ENCODE results near the gene C10orf143. TPM values are rescaled to one million over a fixed set of nuclear protein-coding genes. Genes with fewer than 3 reads are reported as not detected.

Gene C10orf143
- total RNA-seq, 2 donors from 2014 or later: 1.5 to 1.9 TPM

DNA sequence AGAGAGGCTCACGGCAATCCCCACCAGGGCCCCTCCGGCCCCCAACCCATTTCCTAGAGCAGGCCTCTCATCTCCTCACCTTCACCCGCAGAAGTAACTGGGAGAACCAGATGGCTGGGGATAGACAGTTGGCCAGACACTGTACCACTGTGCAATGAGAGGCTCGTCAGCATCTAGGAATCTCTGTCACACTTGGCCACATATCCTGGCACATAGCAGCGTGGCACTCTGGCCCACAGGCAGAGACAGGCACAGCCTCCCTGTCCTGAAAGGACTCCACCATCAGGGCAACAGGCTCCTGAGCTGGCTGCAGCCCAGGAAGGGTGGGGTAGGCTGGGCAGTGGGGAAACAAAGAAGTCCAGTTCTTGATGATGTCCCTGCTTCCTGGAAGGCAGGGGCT is 45.8 kb downstream of the C10orf143 start:
- Histone ChIP-seq H3K27me3 (ENCODE audit: control insufficient read depth, insufficient read depth, low read length, poor library complexity, severe bottlenecking) (no peaks in the 10 kb centered on the region), H3K9me3 (ENCODE audit: control insufficient read depth, low read length) (no peaks in the 10 kb centered on the region), H3K9ac (ENCODE audit: extremely low read depth, low read length, poor library complexity, severe bottlenecking) (no peak overlapping the region), H3K4me3 (ENCODE audit: low read length) (no peak overlapping the region), H3K36me3 (ENCODE audit: control insufficient read depth, insufficient read depth, low read length) (no peaks in the 10 kb centered on the region), H3K27ac (ENCODE audit: low read depth, low read length) (no peak overlapping the region), H3K4me1 (ENCODE audit: control insufficient read depth, insufficient read depth, low read length) (no peaks in the 10 kb centered on the region)
- Mint-ChIP-seq H3K4me1 (no peaks in the 10 kb centered on the region), H3K4me3 (no peak overlapping the region), H3K36me3 (ENCODE audit: low read depth) (no peaks in the 10 kb centered on the region), H3K27ac (no peak overlapping the region), H3K9me3 (no peaks in the 10 kb centered on the region), H3K27me3 (ENCODE audit: insufficient read depth) (peaks cover 10% of the 10 kb centered on the region)
- WGBS, 2 experiments (ENCODE audit: insufficient coverage in 1 of 2, insufficient read length in 1 of 2): 80 to 96% methylated on average over 1 to 5 of the region's 5 CpGs
- TF ChIP-seq, protein P1, sequence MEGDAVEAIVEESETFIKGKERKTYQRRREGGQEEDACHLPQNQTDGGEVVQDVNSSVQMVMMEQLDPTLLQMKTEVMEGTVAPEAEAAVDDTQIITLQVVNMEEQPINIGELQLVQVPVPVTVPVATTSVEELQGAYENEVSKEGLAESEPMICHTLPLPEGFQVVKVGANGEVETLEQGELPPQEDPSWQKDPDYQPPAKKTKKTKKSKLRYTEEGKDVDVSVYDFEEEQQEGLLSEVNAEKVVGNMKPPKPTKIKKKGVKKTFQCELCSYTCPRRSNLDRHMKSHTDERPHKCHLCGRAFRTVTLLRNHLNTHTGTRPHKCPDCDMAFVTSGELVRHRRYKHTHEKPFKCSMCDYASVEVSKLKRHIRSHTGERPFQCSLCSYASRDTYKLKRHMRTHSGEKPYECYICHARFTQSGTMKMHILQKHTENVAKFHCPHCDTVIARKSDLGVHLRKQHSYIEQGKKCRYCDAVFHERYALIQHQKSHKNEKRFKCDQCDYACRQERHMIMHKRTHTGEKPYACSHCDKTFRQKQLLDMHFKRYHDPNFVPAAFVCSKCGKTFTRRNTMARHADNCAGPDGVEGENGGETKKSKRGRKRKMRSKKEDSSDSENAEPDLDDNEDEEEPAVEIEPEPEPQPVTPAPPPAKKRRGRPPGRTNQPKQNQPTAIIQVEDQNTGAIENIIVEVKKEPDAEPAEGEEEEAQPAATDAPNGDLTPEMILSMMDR (conservative IDR thresholded peaks at IDR 0.05): no peak
- no peak for DNase-seq

DNA sequence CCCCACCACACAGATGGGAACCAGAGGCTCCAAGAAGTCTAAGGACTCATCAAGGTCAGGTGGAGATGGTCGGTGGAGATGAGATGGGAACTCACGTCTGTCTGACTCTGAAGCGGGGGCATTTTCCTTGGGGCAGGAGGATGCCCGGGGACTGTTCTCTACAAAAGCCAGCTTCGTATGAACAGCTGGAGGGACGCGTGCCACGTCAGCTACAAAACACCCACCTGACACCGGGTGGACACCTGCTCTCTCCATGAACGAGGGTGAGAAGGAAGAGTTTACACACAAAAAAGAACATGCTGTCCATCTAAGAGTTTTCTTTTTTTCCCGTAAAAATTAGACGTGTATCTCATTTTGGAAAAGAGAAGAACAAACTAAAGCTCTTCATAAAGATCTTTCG is 47.7 kb downstream of the C10orf143 start:
- TF ChIP-seq, protein P1 (conservative IDR thresholded peaks at IDR 0.05): no peak
- Mint-ChIP-seq H3K4me3 (no peak overlapping the region), H3K27me3 (ENCODE audit: insufficient read depth) (no peaks in the 10 kb centered on the region), H3K4me1 (no peaks in the 10 kb centered on the region), H3K27ac (no peak overlapping the region), H3K36me3 (ENCODE audit: low read depth) (no peaks in the 10 kb centered on the region), H3K9me3 (no peaks in the 10 kb centered on the region)
- no peak overlapping the region for H3K9ac ChIP-seq (ENCODE audit: extremely low read depth, low read length, poor library complexity, severe bottlenecking)
- H3K9me3 ChIP-seq (ENCODE audit: control insufficient read depth, low read length): no peaks in the 10 kb centered on the region
- H3K27me3 ChIP-seq (ENCODE audit: control insufficient read depth, insufficient read depth, low read length, poor library complexity, severe bottlenecking): no peaks in the 10 kb centered on the region
- no peak for DNase-seq
- H3K4me1 ChIP-seq (ENCODE audit: control insufficient read depth, insufficient read depth, low read length): no peaks in the 10 kb centered on the region
- 98% methylated on average over 9 to 13 of the region's 13 CpGs for WGBS, 2 experiments (ENCODE audit: insufficient coverage in 1 of 2, insufficient read length in 1 of 2)
- no peak overlapping the region for H3K27ac ChIP-seq (ENCODE audit: low read depth, low read length)
- H3K36me3 ChIP-seq (ENCODE audit: control insufficient read depth, insufficient read depth, low read length): no peaks in the 10 kb centered on the region
- no peak overlapping the region for H3K4me3 ChIP-seq (ENCODE audit: low read length)

DNA sequence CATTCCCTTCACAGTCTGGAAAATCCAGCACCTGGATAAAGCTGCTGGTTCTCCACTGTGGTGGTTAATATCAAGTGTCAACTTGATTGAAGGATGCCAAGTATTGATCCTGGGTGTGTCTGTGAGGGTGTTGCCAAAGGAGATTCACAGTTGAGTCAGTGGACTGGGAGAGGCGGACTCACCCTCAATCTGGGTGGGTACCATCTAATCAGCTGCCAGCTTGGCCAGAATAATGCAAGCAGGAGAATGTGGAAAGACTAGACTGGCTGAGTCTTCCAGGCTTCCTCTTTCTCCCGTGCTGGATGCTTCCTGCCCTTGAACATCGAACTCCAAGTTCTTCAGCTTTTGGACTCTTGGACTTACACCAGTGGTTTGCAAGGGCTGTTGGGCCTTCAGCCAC is 48.4 kb downstream of the C10orf143 start:
- no peak overlapping the region for H3K9ac ChIP-seq (ENCODE audit: extremely low read depth, low read length, poor library complexity, severe bottlenecking)
- H3K9me3 ChIP-seq (ENCODE audit: control insufficient read depth, low read length): no peaks in the 10 kb centered on the region
- H3K27me3 Mint-ChIP-seq (ENCODE audit: insufficient read depth): no peaks in the 10 kb centered on the region
- H3K36me3 ChIP-seq (ENCODE audit: control insufficient read depth, insufficient read depth, low read length): no peaks in the 10 kb centered on the region
- WGBS, 2 experiments (ENCODE audit: insufficient coverage in 1 of 2, insufficient read length in 1 of 2): 90 to 92% methylated on average over 3 of the region's 3 CpGs
- no peaks in the 10 kb centered on the region for H3K4me1 ChIP-seq (ENCODE audit: control insufficient read depth, insufficient read depth, low read length)
- TF ChIP-seq, protein P1 (conservative IDR thresholded peaks at IDR 0.05): no peak
- no peak for DNase-seq
- no peak overlapping the region for H3K27ac ChIP-seq (ENCODE audit: low read depth, low read length)
- no peaks in the 10 kb centered on the region for H3K36me3 Mint-ChIP-seq (ENCODE audit: low read depth)
- no peaks in the 10 kb centered on the region for H3K27me3 ChIP-seq (ENCODE audit: control insufficient read depth, insufficient read depth, low read length, poor library complexity, severe bottlenecking)
- no peaks in the 10 kb centered on the region for H3K4me1 Mint-ChIP-seq
- H3K4me3 ChIP-seq (ENCODE audit: low read length): no peak overlapping the region
- no peak overlapping the region for H3K27ac Mint-ChIP-seq
- no peaks in the 10 kb centered on the region for H3K9me3 Mint-ChIP-seq
- H3K4me3 Mint-ChIP-seq: no peak overlapping the region
